Right kidney (tissue), 1 donor: ENCODE data around the gene ZNF473.
"Not testable (repeated sequence)": the region's sequence is repeated elsewhere in the genome, so short reads cannot be mapped to it uniquely, and the experiment has no call there.

ENCODE experiments used
- DNase-seq: peaks from one replicate; pipeline ENCODE4 v3.0.0-alpha.2; 2016

The ZNF473 gene

DNA sequence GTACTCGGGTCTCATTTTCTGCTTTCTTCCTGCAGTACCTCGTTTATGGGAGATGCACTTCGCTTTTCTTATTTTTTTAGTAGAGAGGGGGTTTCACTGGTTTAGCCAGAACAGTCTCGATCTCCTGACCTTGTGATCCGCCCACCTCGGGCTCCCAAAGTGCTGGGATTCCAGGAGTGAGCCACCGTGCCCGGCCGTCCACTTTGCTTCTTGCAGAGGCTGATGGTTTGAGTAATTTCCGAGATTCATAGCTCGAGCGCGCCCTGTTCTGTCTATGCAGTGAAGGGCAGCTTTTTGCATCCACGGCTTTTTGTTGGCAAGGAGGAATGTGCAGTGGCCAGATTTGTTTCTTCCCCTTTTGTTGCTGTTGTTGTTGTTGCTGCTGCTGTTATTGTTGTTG is 73.1 kb downstream of the ZNF473 start:
- DNase-seq: not testable (repeated sequence)

DNA sequence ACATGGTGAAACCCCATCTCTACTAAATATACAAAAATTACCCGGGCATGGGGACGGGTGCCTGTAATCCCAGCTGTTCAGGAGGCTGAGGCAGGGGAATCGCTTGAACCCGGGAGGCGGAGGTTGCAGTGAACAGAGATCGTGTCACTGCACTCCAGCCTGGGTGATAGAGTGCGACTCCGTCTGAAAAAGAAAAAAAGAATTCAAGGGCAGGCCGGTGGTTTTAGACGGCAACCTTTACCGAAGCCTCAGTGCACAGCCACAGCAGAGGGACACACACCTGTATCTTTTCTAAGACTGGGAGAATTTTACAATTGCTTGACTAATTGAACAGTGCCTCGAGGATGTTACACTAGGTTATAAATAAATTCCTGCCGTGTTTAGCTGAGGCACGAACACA is 73.9 kb downstream of the ZNF473 start:
- not testable (repeated sequence) for DNase-seq

GRCh38 chr19:50100946-50101345 is 75.1 kb downstream of the ZNF473 start:
- DNase-seq: not testable (repeated sequence)
